H1 (cell line): ENCODE results near the gene MFAP3L. TPM values are rescaled to one million over a fixed set of nuclear protein-coding genes. Genes with fewer than 3 reads are reported as not detected.

Source experiments
- CTCF ChIA-PET: fragments of 300-600 bp; sonication (Branson Sonifier 250); formaldehyde crosslinking; loops from one replicate; lab custom pipeline; 2021; ENCODE audit not compliant: partially characterized antibody; lab: Charles Lee
- POLR2A ChIA-PET: fragments of 300-600 bp; sonication (Branson Sonifier 250); formaldehyde crosslinking; loops from one replicate; lab custom pipeline; 2021; ENCODE audit warnings: inconsistent platforms; ENCODE audit not compliant: partially characterized antibody; lab: Charles Lee
- DNase-seq, 2 experiments: peaks; one replicate each; pipeline versions ENCODE4 v3.0.0 to v3.0.0-alpha.2; 2010 to 2022; ENCODE audit warnings: low spot score in 2 of 2, low read depth in 1 of 2, mixed read lengths in 1 of 2
- FAIRE-seq: peaks from 2 replicates; lab custom pipeline; 2011; peaks lifted over from hg19 to GRCh38; lab: Jason Lieb, UNC
- H2AFZ ChIP-seq: 2 replicates; pipeline ENCODE4 v1.8.1; 2012; ENCODE audit warnings: low read length, inconsistent platforms
- H2AK5ac ChIP-seq: 2 replicates; pipeline ENCODE4 v1.6.1; 2013; ENCODE audit warnings: low read depth, low read length
- H2BK120ac ChIP-seq: replicated peaks from 2 replicates; pipeline ENCODE3; 2013; ENCODE audit warnings: low read depth, low read length, inconsistent platforms
- H2BK12ac ChIP-seq: 2 replicates; pipeline ENCODE4 v1.6.1; 2013; ENCODE audit warnings: low read depth, low read length
- H2BK15ac ChIP-seq: 2 replicates; pipeline ENCODE4 v1.6.1; 2013; ENCODE audit warnings: low read length
- H2BK20ac ChIP-seq: 2 replicates; pipeline ENCODE4 v1.6.1; 2013; ENCODE audit warnings: low read length
- H2BK5ac ChIP-seq: 2 replicates; pipeline ENCODE4 v1.6.1; 2013; ENCODE audit warnings: low read depth, low read length
- H3K14ac ChIP-seq: 2 replicates; pipeline ENCODE4 v1.6.1; 2013; ENCODE audit warnings: inconsistent platforms; ENCODE audit not compliant: insufficient read length
- H3K18ac ChIP-seq: 2 replicates; pipeline ENCODE4 v1.6.1; 2013; ENCODE audit warnings: low read length; ENCODE audit errors: extremely low read depth
- H3K23ac ChIP-seq: 2 replicates; pipeline ENCODE4 v1.6.1; 2013; ENCODE audit warnings: inconsistent platforms; ENCODE audit not compliant: insufficient read length
- H3K23me2 ChIP-seq: 2 replicates; pipeline ENCODE4 v1.6.1; 2013; ENCODE audit warnings: low read depth, low read length
- H3K27ac ChIP-seq: 2 replicates; pipeline ENCODE4 v1.6.1; 2011; ENCODE audit warnings: low read depth, low read length, inconsistent platforms
- H3K27me3 ChIP-seq, 4 experiments: replicated peaks in 1 of 4; 1 replicate in 1 of 4; 2 replicates in 3 of 4; pipeline versions ENCODE4 v1.6.1 to v1.8.1; 2011 to 2013; ENCODE audit warnings: low read length in 3 of 4, mild to moderate bottlenecking in 3 of 4, inconsistent platforms in 2 of 4, mixed read lengths in 2 of 4, moderate library complexity in 1 of 4; ENCODE audit not compliant: control insufficient read depth in 3 of 4, insufficient read depth in 3 of 4; ENCODE audit errors: extremely low read depth in 1 of 4
- H3K36me3 ChIP-seq, 4 experiments: 2 replicates each; pipeline versions ENCODE4 v1.6.1 to v1.8.1; 2011 to 2013; ENCODE audit warnings: mild to moderate bottlenecking in 4 of 4, low read length in 3 of 4, moderate library complexity in 2 of 4, control low read depth in 1 of 4, inconsistent platforms in 1 of 4; ENCODE audit not compliant: insufficient read depth in 4 of 4, control insufficient read depth in 2 of 4
- H3K4ac ChIP-seq: replicated peaks from 2 replicates; pipeline ENCODE3; 2013; ENCODE audit warnings: low read length, low read depth, mixed read lengths, inconsistent platforms; ENCODE audit not compliant: insufficient read length
- H3K4me1 ChIP-seq, 4 experiments: replicated peaks in 1 of 4; 1 replicate in 1 of 4; 2 replicates in 3 of 4; pipeline versions ENCODE4 v1.6.1 to v1.8.1; 2011 to 2013; ENCODE audit warnings: low read length in 3 of 4, inconsistent platforms in 2 of 4, mixed read lengths in 1 of 4; ENCODE audit not compliant: insufficient read depth in 4 of 4, control insufficient read depth in 3 of 4
- H3K4me2 ChIP-seq, 2 experiments: 2 replicates each; pipeline versions ENCODE4 v1.6.1 to v1.8.1; 2011 to 2013; ENCODE audit warnings: low read depth in 2 of 2, low read length in 2 of 2, control low read depth in 1 of 2, inconsistent platforms in 1 of 2, mild to moderate bottlenecking in 1 of 2; ENCODE audit not compliant: insufficient read depth in 1 of 2
- H3K4me3 ChIP-seq, 4 experiments: fragments of 200-600, 300-600 bp in 1 of 4; sonication (generic), shearing (Covaris generic), sonication (Bioruptor Twin) in 1 of 4; 2 replicates each; pipeline versions ENCODE4 v1.5.1 to v1.8.1; 2011 to 2016; ENCODE audit warnings: low read length in 4 of 4, low read depth in 3 of 4, control low read depth in 2 of 4, inconsistent platforms in 2 of 4, mild to moderate bottlenecking in 2 of 4, mixed read lengths in 1 of 4, moderate library complexity in 1 of 4; ENCODE audit not compliant: insufficient read depth in 2 of 4; ENCODE audit errors: extremely low read depth in 1 of 4
- H3K56ac ChIP-seq: replicated peaks from 2 replicates; pipeline ENCODE3; 2013; ENCODE audit warnings: low read depth, mild to moderate bottlenecking, mixed read lengths, low read length, inconsistent platforms; ENCODE audit not compliant: insufficient read length
- H3K79me1 ChIP-seq: 2 replicates; pipeline ENCODE4 v1.6.1; 2013; ENCODE audit warnings: low read depth, low read length, control low read depth
- H3K79me2 ChIP-seq, 2 experiments: 2 replicates each; pipeline versions ENCODE4 v1.6.1 to v1.8.1; 2012 to 2013; ENCODE audit warnings: low read length in 2 of 2, mild to moderate bottlenecking in 2 of 2, inconsistent platforms in 1 of 2; ENCODE audit not compliant: insufficient read depth in 2 of 2, control insufficient read depth in 1 of 2
- H3K9ac ChIP-seq, 4 experiments: replicated peaks in 1 of 4; 1 replicate in 1 of 4; 2 replicates in 3 of 4; pipeline versions ENCODE4 v1.6.1 to v1.8.1; 2011 to 2013; ENCODE audit warnings: low read depth in 3 of 4, low read length in 3 of 4, control low read depth in 2 of 4, mild to moderate bottlenecking in 2 of 4, moderate library complexity in 2 of 4, inconsistent platforms in 1 of 4; ENCODE audit errors: extremely low read depth in 1 of 4
- H3K9me3 ChIP-seq, 2 experiments: 2 replicates each; pipeline versions ENCODE4 v1.6.1 to v1.8.1; 2012 to 2013; ENCODE audit warnings: mild to moderate bottlenecking in 2 of 2, moderate library complexity in 2 of 2, control low read depth in 1 of 2, inconsistent platforms in 1 of 2, low read depth in 1 of 2, low read length in 1 of 2, mixed read lengths in 1 of 2; ENCODE audit not compliant: insufficient read depth in 2 of 2
- H4K20me1 ChIP-seq, 2 experiments: replicated peaks in 1 of 2; 2 replicates each; pipeline versions ENCODE3 to v1.8.1; 2011 to 2013; ENCODE audit warnings: inconsistent platforms in 2 of 2, low read length in 2 of 2, mild to moderate bottlenecking in 1 of 2; ENCODE audit not compliant: insufficient read depth in 2 of 2, control insufficient read depth in 1 of 2
- H4K5ac ChIP-seq: 2 replicates; pipeline ENCODE4 v1.6.1; 2013; ENCODE audit warnings: low read length, low read depth, mixed read lengths, inconsistent platforms; ENCODE audit not compliant: insufficient read length
- H4K8ac ChIP-seq: 2 replicates; pipeline ENCODE4 v1.8.0; 2013; ENCODE audit warnings: mild to moderate bottlenecking, moderate library complexity, low read length, inconsistent platforms; ENCODE audit not compliant: insufficient read depth; ENCODE audit errors: extremely low read depth
- H4K91ac ChIP-seq: replicated peaks from 2 replicates; pipeline ENCODE3; 2013; ENCODE audit warnings: low read length, mixed read lengths, inconsistent platforms; ENCODE audit not compliant: insufficient read length
- WGBS, 2 experiments: shearing (Covaris generic) in 1 of 2; methylation state at CpG; one replicate each; pipeline versions ENCODE4 v1.1.6 to v1.1.7; 2013 to 2015; ENCODE audit warnings: low lambda C conversion rate in 2 of 2, mixed read lengths in 2 of 2, inconsistent platforms in 1 of 2, low coverage in 1 of 2, missing lambda C conversion rate in 1 of 2; ENCODE audit not compliant: insufficient replicate concordance in 2 of 2, insufficient coverage in 1 of 2, insufficient read length in 1 of 2; ENCODE audit errors: extremely low coverage in 1 of 2, missing lambda C conversion rate in 1 of 2; 5-methylcytosine and 5-hydroxymethylcytosine counted together
- polyA plus RNA-seq, 7 experiments: library from polyadenylated mRNA; depleted of rRNA in 3 of 7; stranded (reverse) in 5 of 7; unstranded in 2 of 7; fragments of >200 nt in 5 of 7; fragments of 200-250 nt in 2 of 7; gene quantifications; 1 replicate in 5 of 7; 2 replicates in 1 of 7; 4 replicates in 1 of 7; pipeline versions ENCODE4 v1.2.1 to v1.2.3, GENCODE V29; 2011 to 2013; ENCODE audit warnings: missing spikeins in 2 of 7, mixed read lengths in 2 of 7
- total RNA-seq: library from RNA; stranded (reverse); fragmentation: NEBNext Ultra II Directional; extraction: Animal tissue kit (Norgen Biotek cat#: 25700); gene quantifications from 2 replicates; pipeline ENCODE4 v1.2.1, GENCODE V29; 2021

The MFAP3L gene
- total and polyA plus RNA-seq, 2 of the 8 experiments (the other 6 are each of a cell fraction or from before 2014, with no cell fraction given) = 7.0 to 9.8 TPM

GRCh38 chr4:170058826-170059225 lies 32.6 kb upstream of the MFAP3L start:
- CTCF ChIA-PET = interaction anchor here (1.0 to 1.8 kb wide), 5 partner anchors 9 to 249 kb away, joined by 3 to 6 read pairs (median 4); no protein-coding TSS in a partner anchor

More at GRCh38 chr4:170058826-170059225, 32.6 kb upstream of the MFAP3L start:
- Histone ChIP-seq H4K8ac (no peak overlapping the region), H3K4me1 (peaks cover 0 to 5% (median 0%) of the 10 kb centered on the region in 4 experiments; a peak in 1 of 7 replicates), H3K27ac (no peak overlapping the region), H2BK20ac (no peak overlapping the region), H3K4ac (no peak overlapping the region), H3K9ac (no peak overlapping the region), H2BK12ac (no peak overlapping the region), H3K56ac (no peak overlapping the region), H3K4me3 (no peak overlapping the region), H3K27me3 (peaks cover 0 to 2% (median 0%) of the 10 kb centered on the region in 4 experiments; a peak in 1 of 7 replicates), H3K14ac (no peak overlapping the region), H3K36me3 (peaks cover 0 to 8% (median 1%) of the 10 kb centered on the region in 4 experiments; a peak in 3 of 8 replicates), H2BK15ac (no peak overlapping the region), H4K5ac (no peak overlapping the region), H2AK5ac (no peak overlapping the region), H2AFZ (no peak overlapping the region), H2BK120ac (no peak overlapping the region), H2BK5ac (no peak overlapping the region), H3K79me1 (no peaks in the 10 kb centered on the region), H4K91ac (no peak overlapping the region), H4K20me1 (no peaks in the 10 kb centered on the region), H3K23me2 (no peaks in the 10 kb centered on the region), H3K9me3 (no peaks in the 10 kb centered on the region), H3K23ac (no peak overlapping the region), H3K79me2 (no peaks in the 10 kb centered on the region), H3K18ac (no peak overlapping the region), H3K4me2 (no peak overlapping the region)
- 89% methylated on average over 2 of the region's 2 CpGs; no CpG with 5 or more reads in 1 of the 2 experiments for WGBS, 2 experiments
- no peak for DNase-seq
- POLR2A ChIA-PET = interaction anchor here (1.3 kb wide), 1 partner anchor 12 kb away, joined by 3 read pairs; no protein-coding TSS in a partner anchor
- no peak for FAIRE-seq
